Measurements from ENCODE around the gene PGM3.

Gene PGM3

DNA sequence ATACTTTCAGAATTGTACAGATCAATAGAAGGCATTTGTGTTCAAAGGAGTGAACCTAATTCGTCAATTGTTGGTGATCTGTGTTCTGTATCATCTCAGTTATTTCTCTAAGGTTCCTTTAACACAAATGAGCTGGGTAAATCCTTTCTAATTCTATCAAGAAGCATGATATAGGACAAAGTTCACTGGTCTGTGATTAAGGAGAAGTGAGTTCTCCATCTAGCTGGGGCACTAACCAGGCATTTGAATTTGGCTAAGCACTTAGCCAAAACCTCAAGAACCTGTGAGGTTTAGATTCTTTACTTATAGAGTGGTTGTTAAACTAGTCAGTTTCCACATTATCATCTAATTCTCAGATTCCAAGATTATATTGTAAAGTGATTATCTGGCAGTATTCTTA, 75.3 kb downstream of the PGM3 start:
- no peak for DNase-seq (ENCODE audit: low read depth)
